ENCODE data around the gene ACOX3.
A peak's percentile ranks its signal among the peaks of the same experiment; 100 is the strongest.

Gene ACOX3

GRCh38 chr4:8359193-8359592 is 81.3 kb downstream of the ACOX3 start:
- H3K36me3 ChIP-seq (ENCODE audit: control insufficient read depth in 2 of 2, insufficient read depth in 1 of 2, low read length in 2 of 2) = no peaks in the 10 kb centered on the region
- TF ChIP-seq ZNF391 (tag by site-specific recombination; IDR thresholded peaks at IDR 0.05; ENCODE audit: borderline replicate concordance, low read depth) (no peak), ZNF23 (tag by site-specific recombination; IDR thresholded peaks at IDR 0.05; ENCODE audit: borderline replicate concordance) (no peak)
- no peaks in the 10 kb centered on the region for H3K9me3 ChIP-seq (ENCODE audit: control insufficient read depth, insufficient read depth, low read depth, low read length)
- H3K4me3 ChIP-seq (ENCODE audit: low read depth, low read length) = no peak overlapping the region
- no peak overlapping the region for H3K27ac ChIP-seq (ENCODE audit: extremely low read depth, low read depth, low read length)
- ChIA-PET CTCF (no interaction called here), POLR2A (no interaction called here)
- no peaks in the 10 kb centered on the region for H3K4me1 ChIP-seq (ENCODE audit: control insufficient read depth, insufficient read depth, low read length)

- H3K4me1 ChIP-seq (ENCODE audit: control insufficient read depth, insufficient read depth, low read length) = no peaks in the 10 kb centered on the region
- POLR2A ChIA-PET = no interaction called here
- CTCF ChIA-PET = no interaction called here
- no peak overlapping the region for H3K4me3 ChIP-seq (ENCODE audit: low read depth, low read length)
- no peak overlapping the region for H3K27ac ChIP-seq (ENCODE audit: extremely low read depth, low read depth, low read length)
- TF ChIP-seq ZNF776 (tag by site-specific recombination; IDR thresholded peaks at IDR 0.05; ENCODE audit: borderline replicate concordance) (no peak), ZIC2 (tag by site-specific recombination; IDR thresholded peaks at IDR 0.05) (peak; percentile 30; the same call in 1 of the 2 replicates)
- TF ChIP-seq, protein P1, sequence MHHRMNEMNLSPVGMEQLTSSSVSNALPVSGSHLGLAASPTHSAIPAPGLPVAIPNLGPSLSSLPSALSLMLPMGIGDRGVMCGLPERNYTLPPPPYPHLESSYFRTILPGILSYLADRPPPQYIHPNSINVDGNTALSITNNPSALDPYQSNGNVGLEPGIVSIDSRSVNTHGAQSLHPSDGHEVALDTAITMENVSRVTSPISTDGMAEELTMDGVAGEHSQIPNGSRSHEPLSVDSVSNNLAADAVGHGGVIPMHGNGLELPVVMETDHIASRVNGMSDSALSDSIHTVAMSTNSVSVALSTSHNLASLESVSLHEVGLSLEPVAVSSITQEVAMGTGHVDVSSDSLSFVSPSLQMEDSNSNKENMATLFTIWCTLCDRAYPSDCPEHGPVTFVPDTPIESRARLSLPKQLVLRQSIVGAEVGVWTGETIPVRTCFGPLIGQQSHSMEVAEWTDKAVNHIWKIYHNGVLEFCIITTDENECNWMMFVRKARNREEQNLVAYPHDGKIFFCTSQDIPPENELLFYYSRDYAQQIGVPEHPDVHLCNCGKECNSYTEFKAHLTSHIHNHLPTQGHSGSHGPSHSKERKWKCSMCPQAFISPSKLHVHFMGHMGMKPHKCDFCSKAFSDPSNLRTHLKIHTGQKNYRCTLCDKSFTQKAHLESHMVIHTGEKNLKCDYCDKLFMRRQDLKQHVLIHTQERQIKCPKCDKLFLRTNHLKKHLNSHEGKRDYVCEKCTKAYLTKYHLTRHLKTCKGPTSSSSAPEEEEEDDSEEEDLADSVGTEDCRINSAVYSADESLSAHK (tag by site-specific recombination; IDR thresholded peaks at IDR 0.05) = no peak
- H3K9me3 ChIP-seq (ENCODE audit: control insufficient read depth, insufficient read depth, low read depth, low read length) = no peaks in the 10 kb centered on the region
- no peaks in the 10 kb centered on the region for H3K36me3 ChIP-seq (ENCODE audit: control insufficient read depth in 2 of 2, insufficient read depth in 1 of 2, low read length in 2 of 2)
These were observed 83.7 kb downstream of the ACOX3 start for GRCh38 chr4:8356856-8357255.

- H3K9me3 ChIP-seq (ENCODE audit: control insufficient read depth, insufficient read depth, low read depth, low read length) = no peaks in the 10 kb centered on the region
- no peaks in the 10 kb centered on the region for H3K36me3 ChIP-seq (ENCODE audit: control insufficient read depth in 2 of 2, insufficient read depth in 1 of 2, low read length in 2 of 2)
- H3K4me3 ChIP-seq (ENCODE audit: low read depth, low read length) = no peak overlapping the region
- H3K27ac ChIP-seq (ENCODE audit: extremely low read depth, low read depth, low read length) = no peak overlapping the region
- CTCF ChIA-PET = no interaction called here
- TF ChIP-seq ZNF292 (tag by site-specific recombination; IDR thresholded peaks at IDR 0.05; ENCODE audit: borderline replicate concordance, low read depth) (no peak), SALL2 (tag by site-specific recombination; IDR thresholded peaks at IDR 0.05; ENCODE audit: borderline replicate concordance) (no peak), ZBTB26 (tag by site-specific recombination; optimal IDR thresholded peaks at IDR 0.05) (no peak), ZNF175 (tag by site-specific recombination; IDR thresholded peaks at IDR 0.05) (no peak), ZNF202 (tag by site-specific recombination; IDR thresholded peaks at IDR 0.05; ENCODE audit: borderline replicate concordance) (no peak)
- POLR2A ChIA-PET = no interaction called here
- no peaks in the 10 kb centered on the region for H3K4me1 ChIP-seq (ENCODE audit: control insufficient read depth, insufficient read depth, low read length)
These were observed 84.5 kb downstream of the ACOX3 start for GRCh38 chr4:8355864-8356565.

DNA sequence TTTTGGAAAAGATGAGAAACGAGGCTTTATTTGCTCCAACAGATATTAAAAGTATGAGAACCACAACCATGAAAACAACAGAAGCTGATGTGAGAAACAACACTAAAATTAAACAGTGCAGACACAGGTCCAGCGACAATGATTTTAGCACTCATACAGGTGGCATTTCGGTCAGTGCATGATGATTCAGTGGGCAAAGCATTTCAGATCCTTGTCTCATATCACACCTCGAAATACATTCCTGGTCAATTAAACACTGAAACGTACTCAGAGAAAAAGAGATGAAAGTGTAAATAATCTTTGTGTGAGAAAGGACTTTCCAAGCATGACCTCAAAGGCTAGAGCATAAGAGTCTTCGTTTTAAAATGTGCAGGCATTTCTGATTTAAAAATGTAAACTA is 85.2 kb downstream of the ACOX3 start:
- H3K4me1 ChIP-seq (ENCODE audit: control insufficient read depth, insufficient read depth, low read length) = no peaks in the 10 kb centered on the region
- no peak overlapping the region for H3K27ac ChIP-seq (ENCODE audit: extremely low read depth, low read depth, low read length)
- ChIA-PET POLR2A (no interaction called here), CTCF (no interaction called here)
- H3K9me3 ChIP-seq (ENCODE audit: control insufficient read depth, insufficient read depth, low read depth, low read length) = no peaks in the 10 kb centered on the region
- TF ChIP-seq ZNF670 (tag by site-specific recombination; IDR thresholded peaks at IDR 0.05; ENCODE audit: low read depth) = no peak
- no peak overlapping the region for H3K4me3 ChIP-seq (ENCODE audit: low read depth, low read length)
- H3K36me3 ChIP-seq (ENCODE audit: control insufficient read depth in 2 of 2, insufficient read depth in 1 of 2, low read length in 2 of 2) = no peaks in the 10 kb centered on the region
